Small intestine (tissue), 7 donors: ENCODE measurements around the gene RAD9B. TPM values are rescaled to one million over a fixed set of nuclear protein-coding genes. Genes with fewer than 3 reads are reported as not detected.

ENCODE experiments used
- DNase-seq, 2 donors: peaks; one replicate each; pipeline versions ENCODE4 v3.0.0 to v3.0.0-alpha.2; 2013
- FAIRE-seq: peaks from 2 replicates; lab custom pipeline; 2012; peaks lifted over from hg19 to GRCh38; lab: Jason Lieb, UNC
- H3K27ac ChIP-seq, 3 donors: one replicate each; pipeline ENCODE4 v1.5.1; 2013; ENCODE audit warnings: low read length in 2 of 3, mild to moderate bottlenecking in 2 of 3, control low read depth in 1 of 3, inconsistent platforms in 1 of 3, low read depth in 1 of 3, moderate library complexity in 1 of 3
- H3K27me3 ChIP-seq, 3 donors: one replicate each; pipeline ENCODE4 v1.6.1; 2013; ENCODE audit warnings: low read length in 3 of 3, inconsistent platforms in 1 of 3; ENCODE audit not compliant: control insufficient read depth in 3 of 3, insufficient read depth in 3 of 3
- H3K36me3 ChIP-seq, 3 donors: one replicate each; pipeline ENCODE4 v1.6.1; 2013; ENCODE audit warnings: low read length in 3 of 3, inconsistent platforms in 1 of 3, low read depth in 1 of 3, mild to moderate bottlenecking in 1 of 3, moderate library complexity in 1 of 3; ENCODE audit not compliant: control insufficient read depth in 3 of 3, insufficient read depth in 2 of 3
- H3K4me1 ChIP-seq, 3 donors: one replicate each; pipeline ENCODE4 v1.6.1; 2013; ENCODE audit warnings: low read length in 2 of 3, inconsistent platforms in 1 of 3, low read depth in 1 of 3, mild to moderate bottlenecking in 1 of 3, moderate library complexity in 1 of 3; ENCODE audit not compliant: control insufficient read depth in 3 of 3, insufficient read depth in 2 of 3
- H3K4me3 ChIP-seq, 3 donors: one replicate each; pipeline ENCODE4 v1.5.1; 2013; ENCODE audit warnings: low read length in 3 of 3, control low read depth in 1 of 3, inconsistent platforms in 1 of 3, low read depth in 1 of 3, mild to moderate bottlenecking in 1 of 3, moderate library complexity in 1 of 3
- H3K9me3 ChIP-seq, 2 donors: one replicate each; pipeline ENCODE4 v1.6.1; 2013; ENCODE audit warnings: low read depth in 1 of 2, low read length in 1 of 2; ENCODE audit not compliant: control insufficient read depth in 2 of 2, insufficient read depth in 1 of 2
- WGBS, 3 donors: extraction: QIAGEN DNeasy Blood & Tissue Kit; methylation state at CpG; one replicate each; pipeline ENCODE4 v1.1.7; 2013; 5-methylcytosine and 5-hydroxymethylcytosine counted together
- polyA plus RNA-seq, 4 donors: library from polyadenylated mRNA; stranded (reverse) in 3 of 4; unstranded in 1 of 4; fragments of 200-250 nt in 3 of 4; fragments of 120-200 nt in 1 of 4; gene quantifications; one replicate each; pipeline versions ENCODE4 v1.2.1 to v1.2.3, GENCODE V29; 2013
- donor health status: healthy with polysubstance abuse.
- donor health status: control.
- donor health status: control.
- donor health status: Bipolar disorder and iron deficiency.
- donor health status: healthy.

The RAD9B gene
- polyA plus RNA-seq, 4 donors = 0.24 to 0.61 TPM; not detected in 2

DNA sequence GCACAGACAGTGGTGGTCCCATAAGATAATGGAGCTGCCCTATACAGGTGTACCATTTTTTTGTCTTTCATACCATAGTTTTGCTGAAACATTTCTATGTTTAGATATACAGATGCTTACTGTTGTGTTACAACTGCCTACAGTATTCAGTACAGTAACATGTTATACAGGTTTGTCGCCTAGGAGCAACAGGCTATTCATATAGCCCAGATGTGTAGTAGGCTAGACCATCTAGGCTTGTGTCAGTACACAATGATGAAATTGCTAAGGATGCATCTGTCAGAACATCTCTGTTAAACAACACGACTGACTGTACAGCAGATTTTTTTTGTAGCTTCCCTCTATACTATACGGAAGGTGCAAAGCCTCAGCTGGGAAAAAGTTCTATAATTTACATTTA is 30.5 kb downstream of the RAD9B start:
- no peak for FAIRE-seq
- DNase-seq = no peak
- Histone ChIP-seq H3K9me3 (no peaks in the 10 kb centered on the region), H3K4me1 (peaks cover 0 to 17% (median 9%) of the 10 kb centered on the region in 3 donors), H3K36me3 (peaks cover 5 to 17% (median 6%) of the 10 kb centered on the region in 3 donors), H3K4me3 (no peak overlapping the region), H3K27ac (no peak overlapping the region), H3K27me3 (no peaks in the 10 kb centered on the region)
- WGBS, 3 donors = 77 to 82% (median 80%) methylated on average over 3 of the region's 3 CpGs

DNA sequence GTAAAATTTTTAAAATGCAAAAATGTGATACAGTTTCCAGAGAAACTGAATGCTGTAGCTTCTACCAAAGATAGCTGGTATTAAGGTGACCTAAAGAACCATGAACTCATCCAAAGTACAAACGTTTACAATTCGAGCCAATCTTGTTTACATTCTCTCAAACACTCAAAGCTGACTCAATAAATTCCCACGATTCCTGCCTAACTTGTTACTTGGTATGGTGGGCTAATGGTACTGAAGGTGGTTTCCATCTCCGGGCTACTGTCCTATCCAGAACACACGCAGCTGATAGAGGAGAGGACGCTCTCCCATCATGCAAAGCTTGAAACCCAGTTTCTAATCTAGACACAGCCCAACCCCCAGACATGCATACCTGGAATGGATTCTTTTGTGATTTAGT is 31.5 kb downstream of the RAD9B start:
- FAIRE-seq = no peak
- Histone ChIP-seq H3K27me3 (no peaks in the 10 kb centered on the region), H3K4me3 (no peak overlapping the region), H3K27ac (no peak overlapping the region), H3K4me1 (peaks cover 0 to 17% (median 9%) of the 10 kb centered on the region in 3 donors), H3K36me3 (peaks cover 5 to 21% (median 6%) of the 10 kb centered on the region in 3 donors), H3K9me3 (no peaks in the 10 kb centered on the region)
- peak in 1 of 2 donors; percentile 64 for DNase-seq
- 39 to 46% (median 44%) methylated on average over 6 of the region's 6 CpGs for WGBS, 3 donors

DNA sequence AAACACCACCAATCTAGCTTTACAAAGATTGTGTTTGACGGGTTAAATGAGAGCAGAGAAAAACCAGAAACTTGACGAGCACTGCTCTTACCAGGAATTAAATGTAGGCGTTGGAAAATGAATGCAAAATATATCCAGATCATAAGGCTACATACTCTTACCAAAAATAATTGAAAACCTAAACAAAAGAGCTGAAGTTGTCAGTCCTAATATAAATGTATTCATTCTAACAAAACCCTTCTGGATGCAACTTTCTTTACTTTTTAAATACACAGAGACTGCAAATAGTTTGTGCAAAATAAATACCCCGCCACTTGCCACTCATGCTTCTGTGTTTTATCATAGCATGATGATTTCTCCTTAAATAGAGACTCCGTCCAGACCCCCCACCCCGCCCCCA is 32.7 kb downstream of the RAD9B start:
- H3K27me3 ChIP-seq = no peaks in the 10 kb centered on the region
- FAIRE-seq = no peak
- no peak for DNase-seq
- H3K27ac ChIP-seq = no peak overlapping the region
- 64 to 90% (median 89%) methylated on average over 6 of the region's 6 CpGs for WGBS, 3 donors
- no peak overlapping the region for H3K4me3 ChIP-seq
- H3K36me3 ChIP-seq = peaks cover 3 to 20% (median 5%) of the 10 kb centered on the region in 3 donors
- H3K4me1 ChIP-seq = peaks cover 0 to 17% (median 9%) of the 10 kb centered on the region in 3 donors
- H3K9me3 ChIP-seq = no peaks in the 10 kb centered on the region

DNA sequence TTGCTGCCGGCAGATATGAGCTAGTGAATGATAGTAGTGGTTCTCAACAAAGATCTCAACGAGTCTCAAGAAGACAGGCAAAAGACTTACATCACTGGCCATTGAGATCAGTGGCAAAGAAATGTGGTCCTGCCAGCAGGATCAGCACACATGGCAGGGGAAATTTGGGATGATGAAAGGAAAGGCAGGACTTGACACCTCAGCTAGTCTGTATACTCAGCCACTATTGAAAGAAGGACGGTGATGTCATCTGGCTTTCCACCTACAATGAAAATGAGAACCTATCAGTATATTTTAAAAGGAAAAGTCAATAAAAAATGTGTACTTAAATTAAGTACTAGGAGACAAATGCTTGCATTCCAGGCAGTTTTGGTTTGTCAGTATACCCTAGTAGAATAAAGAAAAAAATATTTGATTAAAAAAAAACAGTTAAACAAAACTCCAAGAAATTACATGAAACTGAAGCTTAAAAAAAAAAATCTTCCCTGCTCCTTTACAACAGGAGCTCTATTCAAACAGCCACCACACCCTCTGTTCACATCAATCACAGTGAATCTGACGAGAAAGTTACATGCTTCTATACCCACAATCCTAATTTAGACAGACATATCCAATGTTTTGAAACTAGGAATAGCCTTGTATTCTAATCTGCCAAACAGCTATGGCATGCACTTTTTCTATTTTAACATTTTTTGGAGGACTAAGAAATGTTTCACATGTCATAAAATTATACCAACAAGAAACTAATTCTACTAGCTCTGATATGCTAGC is 34.9 kb downstream of the RAD9B start:
- WGBS, 3 donors = 68 to 83% (median 74%) methylated on average over 4 of the region's 4 CpGs
- Histone ChIP-seq H3K36me3 (peaks cover 2 to 26% (median 5%) of the 10 kb centered on the region in 3 donors), H3K9me3 (no peaks in the 10 kb centered on the region), H3K27me3 (no peaks in the 10 kb centered on the region), H3K4me1 (peaks cover 0 to 11% (median 5%) of the 10 kb centered on the region in 3 donors), H3K4me3 (no peak overlapping the region), H3K27ac (peak overlapping the region in 1 of 3 donors; percentile 2)
- DNase-seq (no peak), FAIRE-seq (no peak)

DNA sequence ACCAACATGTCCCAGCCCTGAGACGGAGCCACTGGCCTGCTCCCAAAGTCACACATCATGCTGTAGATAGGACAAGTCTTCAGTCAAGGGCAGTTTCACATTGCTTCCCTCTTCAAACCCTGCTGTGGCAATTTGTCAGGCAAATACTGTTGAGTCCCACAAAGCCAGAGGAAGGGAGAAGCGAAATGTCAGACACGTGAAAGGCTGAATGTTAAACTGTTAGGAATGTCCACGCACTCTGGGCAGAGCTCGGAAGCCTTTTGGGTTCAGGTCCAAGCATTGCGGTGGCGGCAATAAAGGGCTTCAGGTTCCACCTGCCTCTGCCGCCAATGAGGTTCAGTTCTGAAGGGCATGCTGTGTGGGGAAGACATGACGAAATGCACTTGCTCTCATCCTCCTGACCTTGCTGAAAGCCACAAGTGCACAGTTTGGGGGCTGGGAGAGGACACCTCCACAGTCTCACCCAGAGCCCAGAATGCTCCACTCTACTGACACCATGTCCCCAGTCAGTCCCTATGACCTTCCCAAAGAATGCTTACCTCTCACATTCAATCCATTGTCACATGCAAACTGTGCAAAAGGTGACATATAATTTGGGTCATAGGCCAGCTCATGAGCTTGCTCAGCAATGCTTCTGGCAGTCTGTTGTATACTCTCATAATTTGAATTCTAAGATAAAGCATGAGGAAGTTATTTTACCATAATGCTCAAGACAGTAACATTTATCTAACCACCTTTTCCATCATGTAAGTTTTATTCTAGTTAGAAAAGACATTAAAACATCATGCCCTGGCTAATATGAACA is 35.7 kb downstream of the RAD9B start:
- no peaks in the 10 kb centered on the region for H3K9me3 ChIP-seq
- WGBS, 3 donors = 34 to 79% (median 38%) methylated on average over 9 of the region's 9 CpGs
- H3K27me3 ChIP-seq = no peaks in the 10 kb centered on the region
- FAIRE-seq (no peak), DNase-seq (peak; percentile 36 to 44)
- no peak overlapping the region for H3K4me3 ChIP-seq
- peaks cover 0 to 8% (median 4%) of the 10 kb centered on the region in 3 donors for H3K4me1 ChIP-seq
- peak overlapping the region in 1 of 3 donors; percentile 2 for H3K27ac ChIP-seq
- H3K36me3 ChIP-seq = peaks cover 2 to 24% (median 5%) of the 10 kb centered on the region in 3 donors

DNA sequence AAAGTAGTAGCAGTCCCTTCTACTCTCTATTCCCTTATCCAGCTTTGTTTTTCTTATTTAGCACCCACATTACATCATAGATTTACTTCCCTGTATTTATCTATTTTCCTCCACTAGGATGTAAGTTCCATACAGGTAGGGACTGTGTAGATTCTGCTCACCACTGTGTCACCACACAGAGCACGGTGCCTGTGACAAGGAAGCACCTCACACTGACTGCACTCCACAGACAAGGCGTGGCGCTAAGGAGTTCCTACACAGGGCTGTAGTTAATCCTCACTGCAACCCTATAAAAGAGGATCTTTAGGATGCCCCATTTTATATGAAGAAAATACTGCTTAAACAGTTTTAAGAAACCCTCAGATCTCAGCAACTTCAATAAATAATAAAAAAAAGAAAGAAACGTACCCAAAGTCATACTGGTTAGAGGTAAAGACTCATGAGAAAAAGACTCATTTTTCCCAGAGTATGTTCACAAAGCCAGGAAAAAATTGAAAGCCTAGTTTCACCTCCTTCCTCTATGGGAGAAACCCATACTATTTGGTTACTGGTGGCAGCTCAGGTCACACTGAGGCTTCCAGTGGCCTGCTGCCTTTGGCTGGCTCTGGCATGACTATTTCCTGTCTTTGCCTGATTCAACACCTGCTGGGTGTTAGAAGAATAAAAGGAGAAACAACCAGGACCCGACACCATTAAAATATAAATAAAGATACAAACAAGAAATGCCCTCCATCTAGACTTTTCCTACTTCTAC is 36.9 kb downstream of the RAD9B start:
- peaks cover 0 to 9% (median 0%) of the 10 kb centered on the region in 3 donors for H3K4me1 ChIP-seq
- peak overlapping the region in 2 of 3 donors; percentile 24 to 45 for H3K27ac ChIP-seq
- H3K9me3 ChIP-seq = no peaks in the 10 kb centered on the region
- DNase-seq (peak; percentile 20 to 50), FAIRE-seq (no peak)
- 61 to 69% (median 62%) methylated on average over 5 of the region's 5 CpGs for WGBS, 3 donors
- no peaks in the 10 kb centered on the region for H3K27me3 ChIP-seq
- peaks cover 2 to 27% (median 5%) of the 10 kb centered on the region in 3 donors for H3K36me3 ChIP-seq
- H3K4me3 ChIP-seq = no peak overlapping the region

DNA sequence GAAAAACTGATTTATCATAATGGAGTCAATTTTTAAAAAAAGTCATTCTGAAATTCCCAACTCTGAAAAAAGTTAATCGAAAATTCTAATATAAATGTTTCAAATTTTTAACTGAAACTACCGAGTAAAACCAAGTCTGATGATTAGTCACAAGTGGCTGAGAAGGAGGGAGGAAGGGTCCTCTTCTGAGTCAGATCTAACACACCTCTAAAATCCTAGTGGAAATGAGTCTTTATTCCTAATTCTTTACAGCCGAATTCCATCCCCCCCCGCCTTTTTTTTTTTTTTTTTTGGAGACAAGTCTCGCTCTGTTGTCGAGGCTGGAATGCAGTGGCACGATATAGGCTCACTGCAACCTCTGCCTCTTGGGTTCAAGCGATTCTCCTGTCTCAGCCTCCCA is 37.9 kb downstream of the RAD9B start:
- no peak overlapping the region for H3K4me3 ChIP-seq
- H3K36me3 ChIP-seq = peaks cover 2 to 32% (median 5%) of the 10 kb centered on the region in 3 donors
- no peaks in the 10 kb centered on the region for H3K9me3 ChIP-seq
- FAIRE-seq (no peak), DNase-seq (no peak)
- no peaks in the 10 kb centered on the region for H3K27me3 ChIP-seq
- WGBS, 3 donors = 86 to 89% (median 88%) methylated on average over 8 of the region's 8 CpGs
- H3K4me1 ChIP-seq = peaks cover 0 to 9% (median 0%) of the 10 kb centered on the region in 3 donors
- no peak overlapping the region for H3K27ac ChIP-seq
